HG03469 (cell line): Measurements from ENCODE around the gene FIGN.

Experiments
- ATAC-seq: cut with Tn5 transposase; IDR thresholded peaks from one replicate; pipeline ENCODE4 v1.9.1; 2021; ENCODE audit warnings: mild to moderate bottlenecking, moderate library complexity, moderate number of reproducible peaks; ENCODE audit not compliant: unreplicated experiment

FIGN gene

GRCh38 chr2:163621445-163622004, 114.3 kb downstream of the FIGN start:
- ATAC-seq, result no peak

- ATAC-seq, result no peak
These were observed 118.3 kb downstream of the FIGN start for GRCh38 chr2:163617517-163617916.

- no peak for ATAC-seq
These were observed 122.5 kb downstream of the FIGN start for GRCh38 chr2:163613266-163613731.

- ATAC-seq, result no peak
These were observed 123.5 kb downstream of the FIGN start for GRCh38 chr2:163612332-163612731.

GRCh38 chr2:163611557-163611906, 124.3 kb downstream of the FIGN start:
- ATAC-seq, result no peak

GRCh38 chr2:163610817-163611556, 124.8 kb downstream of the FIGN start:
- ATAC-seq, result no peak

- no peak for ATAC-seq
These were observed 128.2 kb downstream of the FIGN start for GRCh38 chr2:163607630-163608029.

- no peak for ATAC-seq
These were observed 128.9 kb downstream of the FIGN start for GRCh38 chr2:163606878-163607277.

- no peak for ATAC-seq
These were observed 130.0 kb downstream of the FIGN start for GRCh38 chr2:163605779-163606178.

- ATAC-seq, result no peak
These were observed 130.8 kb downstream of the FIGN start for GRCh38 chr2:163604941-163605555.

GRCh38 chr2:163602196-163602595, 133.6 kb downstream of the FIGN start:
- no peak for ATAC-seq

GRCh38 chr2:163601377-163601776, 134.4 kb downstream of the FIGN start:
- ATAC-seq, result no peak

- ATAC-seq, result no peak
These were observed 135.0 kb downstream of the FIGN start for GRCh38 chr2:163600801-163601200.

- ATAC-seq, result no peak
These were observed 140.8 kb downstream of the FIGN start for GRCh38 chr2:163595028-163595427.

GRCh38 chr2:163594497-163594896, 141.3 kb downstream of the FIGN start:
- no peak for ATAC-seq

- no peak for ATAC-seq
These were observed 141.8 kb downstream of the FIGN start for GRCh38 chr2:163593982-163594381.

GRCh38 chr2:163592954-163593622, 142.7 kb downstream of the FIGN start:
- no peak for ATAC-seq

- ATAC-seq, result no peak
These were observed 144.3 kb downstream of the FIGN start for GRCh38 chr2:163591461-163591860.

GRCh38 chr2:163580757-163581156, 155.1 kb downstream of the FIGN start:
- no peak for ATAC-seq

GRCh38 chr2:163574309-163574708, 161.5 kb downstream of the FIGN start:
- ATAC-seq, result no peak

- ATAC-seq, result no peak
These were observed 162.2 kb downstream of the FIGN start for GRCh38 chr2:163573652-163574051.

GRCh38 chr2:163572850-163573249, 163.0 kb downstream of the FIGN start:
- ATAC-seq, result no peak
